Measurements from ENCODE around the gene RTL5.

GRCh38 chrX:72130156-72130761 lies 1.5 kb downstream of the RTL5 start:
- TF ChIP-seq, protein P1, sequence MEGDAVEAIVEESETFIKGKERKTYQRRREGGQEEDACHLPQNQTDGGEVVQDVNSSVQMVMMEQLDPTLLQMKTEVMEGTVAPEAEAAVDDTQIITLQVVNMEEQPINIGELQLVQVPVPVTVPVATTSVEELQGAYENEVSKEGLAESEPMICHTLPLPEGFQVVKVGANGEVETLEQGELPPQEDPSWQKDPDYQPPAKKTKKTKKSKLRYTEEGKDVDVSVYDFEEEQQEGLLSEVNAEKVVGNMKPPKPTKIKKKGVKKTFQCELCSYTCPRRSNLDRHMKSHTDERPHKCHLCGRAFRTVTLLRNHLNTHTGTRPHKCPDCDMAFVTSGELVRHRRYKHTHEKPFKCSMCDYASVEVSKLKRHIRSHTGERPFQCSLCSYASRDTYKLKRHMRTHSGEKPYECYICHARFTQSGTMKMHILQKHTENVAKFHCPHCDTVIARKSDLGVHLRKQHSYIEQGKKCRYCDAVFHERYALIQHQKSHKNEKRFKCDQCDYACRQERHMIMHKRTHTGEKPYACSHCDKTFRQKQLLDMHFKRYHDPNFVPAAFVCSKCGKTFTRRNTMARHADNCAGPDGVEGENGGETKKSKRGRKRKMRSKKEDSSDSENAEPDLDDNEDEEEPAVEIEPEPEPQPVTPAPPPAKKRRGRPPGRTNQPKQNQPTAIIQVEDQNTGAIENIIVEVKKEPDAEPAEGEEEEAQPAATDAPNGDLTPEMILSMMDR (IDR thresholded peaks at IDR 0.05): no peak
- TF ChIP-seq POLR2A (IDR thresholded peaks at IDR 0.05) (no peak), EP300 (IDR thresholded peaks at IDR 0.05) (no peak)
